ENCODE data around the gene STX16.

STX16 gene

DNA sequence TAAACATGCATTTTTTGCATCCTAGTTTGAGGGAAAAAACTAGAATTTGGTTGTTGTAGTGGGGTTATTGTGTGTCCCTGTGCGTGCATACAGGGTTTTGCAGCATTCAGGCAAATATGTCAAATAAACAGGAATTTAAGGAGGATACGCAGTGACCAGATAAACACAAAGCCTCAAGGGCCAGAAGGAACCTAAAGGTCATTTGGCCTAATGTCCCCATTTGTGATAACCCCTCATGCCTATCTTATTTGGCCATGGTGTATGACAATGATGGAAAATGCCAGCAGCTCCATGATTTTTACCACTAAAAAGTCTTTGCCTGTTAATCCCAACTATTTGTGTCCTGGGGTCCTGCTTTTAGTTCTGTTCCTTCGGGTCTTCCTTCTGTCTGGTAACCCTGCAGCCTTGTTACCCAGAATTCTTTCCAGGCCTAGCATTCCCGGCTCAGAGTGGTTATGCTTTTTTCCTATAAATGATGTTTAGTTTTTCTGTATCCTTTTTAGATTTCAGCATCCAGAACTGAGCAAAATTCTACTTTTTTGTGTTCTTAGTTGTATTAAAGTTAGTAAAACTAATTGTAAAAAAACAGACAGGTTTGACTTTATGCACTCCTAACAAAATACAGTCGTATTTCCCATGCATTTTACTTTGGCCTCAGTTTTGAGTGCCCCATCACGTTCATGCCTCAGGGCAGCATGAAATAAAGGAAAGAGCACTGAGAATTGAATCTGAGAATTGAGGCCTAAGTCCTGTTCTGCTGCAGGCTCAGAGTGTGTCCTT is 4.4 kb downstream of the STX16 start:
- DNase-seq = no peak

DNA sequence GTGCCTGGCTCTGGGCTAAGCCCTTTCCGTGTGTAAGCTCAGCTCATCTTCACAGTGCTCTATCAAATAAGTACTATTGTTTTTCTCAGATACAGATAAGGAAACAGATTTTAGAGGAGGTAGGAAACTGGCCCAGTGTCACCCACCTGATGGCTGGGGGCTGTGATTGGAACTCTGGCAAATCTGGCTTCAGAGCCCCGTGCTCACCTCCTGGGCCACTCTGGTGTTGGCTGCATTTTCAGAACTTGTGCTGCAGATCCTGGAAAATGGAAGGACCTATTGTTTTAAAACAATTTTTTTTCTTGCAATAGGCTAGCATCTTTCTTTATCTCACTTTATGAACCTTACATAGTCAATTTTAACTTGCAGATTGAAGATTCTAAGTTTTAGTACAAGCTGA is 5.7 kb downstream of the STX16 start:
- no peak for DNase-seq

DNA sequence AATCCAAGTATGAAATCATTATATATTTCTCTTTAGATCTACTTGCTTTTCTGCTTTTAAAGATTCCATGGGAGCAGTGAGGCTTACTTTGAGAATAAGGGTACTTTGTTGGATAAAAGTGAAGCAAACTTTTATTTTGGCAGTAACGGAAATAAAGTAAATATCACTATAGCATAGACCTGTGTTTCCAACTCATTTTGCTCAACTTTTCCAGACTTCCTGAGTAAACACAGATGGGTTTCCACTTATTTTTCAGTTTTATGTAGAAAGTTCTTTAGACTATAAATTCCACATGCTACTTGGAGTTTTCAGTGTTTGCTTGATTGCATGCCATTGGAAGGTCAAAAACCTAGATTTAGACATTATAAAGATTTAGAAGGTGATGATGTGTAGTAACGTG is 6.2 kb downstream of the STX16 start:
- DNase-seq = no peak

DNA sequence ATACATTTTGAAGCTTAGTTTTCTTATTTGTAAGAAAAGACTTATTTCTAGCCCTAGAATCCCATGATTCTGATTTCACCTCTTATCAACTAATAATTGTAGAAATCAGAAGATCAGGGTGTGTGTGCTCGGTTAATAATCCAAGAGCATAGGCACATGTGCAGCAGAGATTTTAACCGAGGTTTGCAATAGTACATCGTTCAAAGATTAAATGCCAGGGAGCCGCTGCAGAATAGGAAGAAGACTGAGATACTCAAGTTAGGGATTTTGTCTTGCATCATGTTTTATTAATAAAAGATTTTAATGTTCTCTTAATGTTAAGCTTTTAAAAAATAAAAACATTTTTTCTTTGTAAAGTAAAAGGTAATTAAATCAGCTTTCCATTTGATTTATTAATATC is 6.9 kb downstream of the STX16 start:
- no peak for DNase-seq

DNA sequence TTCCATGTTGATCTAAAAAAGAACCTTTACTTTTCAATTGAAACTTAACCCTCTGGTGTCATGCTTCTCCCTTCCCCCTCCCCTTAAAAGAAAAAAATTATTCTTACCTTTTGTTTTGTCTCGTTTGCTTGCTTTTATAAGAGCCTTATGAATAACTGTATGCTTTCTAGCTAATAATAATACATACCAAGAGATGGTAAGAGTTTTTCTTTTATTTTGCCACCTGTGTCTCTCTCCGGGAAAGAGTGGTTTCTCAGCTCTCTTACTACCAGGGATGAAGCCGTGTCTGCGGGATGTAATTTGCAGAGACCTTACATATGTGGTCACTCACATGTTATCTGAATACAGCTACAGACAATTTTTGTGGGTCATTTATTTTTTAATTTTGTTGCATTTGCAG is 7.7 kb downstream of the STX16 start:
- DNase-seq = no peak

DNA sequence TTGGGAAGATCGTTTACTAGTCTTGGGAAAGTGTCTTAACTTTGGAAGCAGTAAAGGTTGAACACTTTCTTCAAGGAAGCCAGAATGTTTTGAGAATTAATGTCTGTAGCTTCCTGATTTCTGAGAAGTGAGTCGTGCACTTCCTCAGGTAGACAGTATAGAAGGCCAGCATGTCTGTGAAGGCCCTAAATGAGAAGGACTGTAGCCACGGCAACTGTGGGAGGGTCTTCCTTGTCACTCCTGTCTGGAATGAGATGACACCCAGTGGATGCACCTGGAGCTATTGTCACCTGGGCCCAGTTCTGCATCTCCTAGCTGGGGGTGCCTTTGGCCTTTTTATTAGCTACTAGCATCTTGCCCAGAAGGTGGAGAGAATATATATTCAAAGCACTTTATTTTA is 8.8 kb downstream of the STX16 start:
- no peak for DNase-seq

DNA sequence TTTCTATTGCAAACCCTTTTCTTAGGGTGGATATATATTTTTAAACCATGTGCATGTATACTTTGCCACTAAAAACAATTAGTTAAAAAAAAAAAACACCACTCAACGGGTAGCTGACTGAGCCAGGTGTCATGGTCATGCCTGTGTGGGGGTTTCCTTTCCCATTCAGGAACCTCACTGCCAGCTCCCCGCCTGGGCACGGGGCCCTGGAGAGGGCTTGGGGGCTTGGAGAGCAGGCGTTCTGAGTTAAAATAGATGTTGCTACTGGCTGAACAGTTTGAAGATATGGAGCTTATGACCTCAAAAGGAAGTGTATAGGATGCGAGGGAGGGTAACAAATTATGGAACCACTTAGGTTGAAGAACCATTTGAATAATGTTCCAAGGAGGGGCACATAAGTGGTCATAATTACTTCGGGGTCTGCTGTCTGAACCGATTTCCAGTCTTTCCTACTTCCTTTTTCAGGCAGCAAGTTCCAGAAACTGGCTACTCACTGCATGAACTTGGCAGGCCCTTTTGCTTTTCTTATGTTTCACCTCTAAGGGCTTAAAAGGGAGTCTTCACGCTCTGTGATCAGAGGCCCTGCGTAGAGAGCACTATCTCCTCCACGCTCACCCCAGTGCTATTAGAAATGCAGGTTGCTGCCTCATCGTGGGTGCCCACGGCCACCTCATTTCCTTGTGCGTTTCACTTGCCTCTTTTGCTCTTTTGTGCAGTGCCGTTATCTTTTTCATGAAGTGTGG is 9.9 kb downstream of the STX16 start:
- no peak for DNase-seq

DNA sequence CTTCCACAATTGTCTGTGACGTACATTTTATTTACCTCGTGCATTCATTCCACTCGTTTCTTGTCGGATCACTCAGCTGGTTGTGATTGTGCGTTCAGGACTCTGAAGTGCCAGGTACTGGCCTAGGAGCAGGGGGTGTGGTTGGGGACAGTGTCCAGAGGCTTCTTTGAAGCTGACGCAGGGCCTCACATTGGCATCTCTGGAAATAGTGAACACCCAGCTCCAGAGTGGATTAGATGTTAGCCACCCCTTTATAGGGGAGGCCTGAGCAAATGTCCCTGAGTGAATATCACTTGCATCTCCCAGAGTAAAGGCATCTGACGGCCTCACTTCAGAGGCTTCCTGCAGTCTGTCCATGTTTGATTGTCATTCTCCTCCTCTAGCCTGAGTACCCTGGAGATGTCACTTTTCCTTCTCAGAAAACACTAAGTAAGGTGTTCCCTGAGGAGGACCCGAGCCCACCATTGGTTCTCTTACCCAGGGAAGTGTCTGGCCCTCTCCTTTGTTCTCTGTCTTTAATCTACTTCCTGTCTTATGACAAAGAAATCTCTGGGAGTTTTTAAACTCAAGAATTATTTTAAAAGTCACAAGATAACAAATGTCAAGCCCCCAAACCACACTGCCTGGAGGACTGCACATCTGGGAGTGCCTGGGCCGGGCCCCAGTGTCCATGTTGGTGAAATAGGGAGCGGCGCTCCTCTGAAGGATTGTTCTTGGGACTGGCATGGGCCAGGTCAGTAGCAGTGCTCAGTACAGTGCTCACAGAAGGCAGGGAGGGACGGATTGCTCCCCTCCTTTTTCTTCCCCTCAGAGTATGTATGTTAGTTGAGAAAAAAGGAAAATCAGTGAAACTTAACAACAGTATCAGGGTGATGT is 10.8 kb downstream of the STX16 start:
- DNase-seq = no peak

DNA sequence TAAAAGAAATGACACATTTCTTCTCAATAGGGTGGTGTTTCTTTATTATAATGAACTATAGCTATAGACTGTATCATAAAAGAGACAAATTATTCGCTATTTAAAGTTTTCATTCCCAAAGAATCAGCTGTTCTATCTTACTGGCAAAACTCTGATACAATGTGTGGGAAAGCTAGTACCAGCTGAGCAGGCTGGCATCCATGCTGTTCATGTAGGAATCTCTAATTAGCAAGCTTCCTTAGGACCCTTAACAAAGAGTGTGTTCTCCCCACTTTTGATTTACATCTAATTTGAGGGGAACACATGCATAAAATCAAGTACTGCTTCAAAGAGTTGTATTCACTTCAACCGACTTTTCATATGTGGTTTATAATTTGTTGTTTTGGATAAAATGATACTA is 13.2 kb downstream of the STX16 start:
- DNase-seq = no peak

DNA sequence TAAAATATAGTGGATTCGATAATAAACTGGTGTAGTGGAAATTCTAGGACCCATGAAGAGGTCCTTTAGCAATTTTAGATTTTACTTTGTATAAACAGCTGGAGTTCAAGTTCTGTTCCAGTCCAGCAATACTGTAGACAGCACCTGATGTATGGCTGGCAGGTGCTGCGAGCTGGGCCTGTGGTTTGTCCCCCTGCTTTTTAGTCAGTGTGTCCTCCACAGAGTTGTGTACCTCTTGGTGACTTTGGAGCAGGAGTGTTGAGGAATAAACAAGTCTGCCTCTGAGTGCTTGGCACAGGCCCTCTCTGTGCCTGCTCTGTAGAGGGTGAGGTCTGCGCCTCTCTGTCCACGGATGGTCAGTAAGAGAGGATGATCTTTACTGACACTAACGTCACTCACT is 13.8 kb downstream of the STX16 start:
- no peak for DNase-seq

DNA sequence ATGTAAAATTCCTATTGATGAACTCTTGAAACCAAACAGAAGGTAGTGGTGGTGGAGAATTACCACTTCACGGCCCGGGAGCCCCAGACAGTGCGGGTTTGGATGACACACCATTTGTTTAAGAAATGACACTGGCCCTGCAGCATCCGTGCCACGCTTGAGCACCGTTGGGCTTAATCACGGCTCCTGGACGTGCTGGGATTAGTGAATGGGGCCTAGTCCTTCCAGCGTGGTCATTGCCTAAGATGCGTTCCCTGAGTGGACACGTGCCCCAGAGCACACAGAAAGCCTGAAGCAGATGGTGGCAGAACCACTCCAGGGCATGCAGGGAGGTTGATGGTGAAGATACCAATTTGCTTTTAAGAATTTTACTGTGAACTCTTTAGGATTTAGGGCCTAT is 14.5 kb downstream of the STX16 start:
- no peak for DNase-seq

DNA sequence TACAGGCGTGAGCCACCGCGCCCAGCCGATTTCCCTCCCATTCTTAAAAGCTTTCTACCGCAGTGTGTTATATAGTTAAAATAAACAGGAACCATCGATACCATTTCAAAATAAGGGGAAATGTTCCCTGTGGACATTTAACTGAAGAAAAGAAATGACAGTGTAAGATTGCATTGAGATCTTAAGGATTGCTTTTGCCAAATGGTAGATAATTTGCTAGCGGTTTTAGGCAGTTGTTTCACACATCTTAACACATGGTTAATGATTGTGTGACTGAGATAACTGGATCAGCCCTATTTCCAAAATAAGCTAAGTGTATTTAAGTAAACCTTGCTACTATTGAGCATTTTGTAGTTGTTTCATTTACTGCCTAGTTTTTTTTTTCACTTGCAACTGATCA is 15.6 kb downstream of the STX16 start:
- DNase-seq = no peak

DNA sequence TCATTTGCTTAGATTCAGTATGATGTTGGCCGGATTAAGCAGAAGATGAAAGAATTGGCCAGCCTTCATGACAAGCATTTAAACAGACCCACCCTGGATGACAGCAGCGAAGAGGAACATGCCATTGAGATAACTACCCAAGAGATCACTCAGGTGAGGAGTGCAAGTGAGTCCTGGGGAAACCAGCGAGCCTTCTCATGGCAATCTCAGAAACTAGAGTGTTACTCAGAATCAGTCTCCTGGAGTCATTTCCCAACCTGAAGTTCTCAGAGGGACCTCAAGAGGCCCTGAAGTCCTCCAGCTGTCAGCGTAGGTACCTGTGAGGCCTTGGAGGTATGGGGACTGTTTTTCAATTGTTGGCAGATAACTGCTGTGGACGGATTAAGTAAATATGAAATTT is 16.9 kb downstream of the STX16 start:
- no peak for DNase-seq

DNA sequence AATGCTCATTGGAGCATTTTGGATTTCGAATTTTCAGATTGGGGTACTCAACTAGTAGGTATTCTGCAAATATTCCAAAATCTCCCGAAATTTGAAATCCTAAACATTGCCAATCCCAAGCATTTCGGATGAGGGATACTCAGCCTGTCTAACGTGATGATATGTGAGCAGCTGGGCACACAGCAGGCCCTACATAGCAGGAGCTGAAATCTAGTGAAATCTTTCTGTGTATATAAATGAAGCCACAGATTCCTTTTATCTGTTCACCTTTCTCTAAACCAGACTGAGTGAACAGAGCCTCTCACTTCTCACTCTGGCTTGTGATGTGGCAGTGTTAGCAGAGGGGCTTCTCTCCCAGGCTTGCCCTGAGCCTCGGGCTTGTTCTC is 17.8 kb downstream of the STX16 start:
- no peak for DNase-seq

DNA sequence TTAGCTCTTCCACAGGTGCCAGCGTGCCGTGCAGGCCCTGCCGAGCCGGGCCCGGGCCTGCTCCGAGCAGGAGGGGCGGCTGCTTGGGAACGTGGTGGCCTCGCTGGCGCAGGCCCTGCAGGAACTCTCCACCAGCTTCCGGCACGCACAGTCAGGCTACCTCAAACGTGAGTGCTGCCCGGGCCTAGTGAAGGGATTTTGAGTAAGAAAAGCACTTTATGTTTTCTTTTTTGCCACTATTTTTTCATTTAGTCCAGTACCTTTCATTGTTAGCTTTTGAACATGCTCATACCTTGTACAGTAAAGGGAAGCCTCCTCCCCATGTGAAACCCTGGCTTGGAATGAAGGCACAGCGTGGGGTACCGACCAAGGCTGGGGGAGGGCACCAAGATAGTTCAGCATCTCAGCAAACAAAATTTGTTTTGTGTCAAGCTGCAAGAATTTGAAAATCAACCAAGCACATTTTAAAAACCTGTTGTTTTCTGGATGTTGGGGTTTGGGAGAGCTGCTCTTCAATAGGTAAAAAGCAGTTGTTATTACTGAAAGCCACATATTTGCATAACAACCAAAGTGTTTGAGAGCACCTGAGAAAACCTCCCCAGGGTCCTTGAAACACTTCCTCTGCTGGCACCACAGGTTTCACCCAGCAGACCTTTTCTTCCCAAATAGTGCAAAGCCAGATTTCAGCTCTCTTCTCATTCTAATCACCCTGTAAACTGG is 18.4 kb downstream of the STX16 start:
- no peak for DNase-seq

DNA sequence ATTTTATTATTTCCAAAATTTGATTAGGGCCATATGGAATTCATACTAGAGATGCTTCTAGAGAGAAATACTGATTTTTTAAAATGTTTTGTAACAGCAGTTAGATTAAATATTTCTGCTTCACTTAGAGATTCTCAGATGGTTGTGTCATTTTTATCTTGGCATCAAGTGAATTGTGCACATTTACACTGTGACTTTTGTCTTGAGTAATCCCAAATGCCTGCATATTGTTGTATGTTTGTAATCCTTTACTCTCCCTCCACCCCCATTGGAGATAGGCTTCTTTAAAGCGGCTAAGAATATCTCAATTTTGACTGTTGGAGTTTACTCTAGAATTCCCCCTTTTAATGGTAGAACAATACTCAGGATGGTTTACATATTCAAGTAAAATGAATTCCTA is 19.0 kb downstream of the STX16 start:
- no peak for DNase-seq

DNA sequence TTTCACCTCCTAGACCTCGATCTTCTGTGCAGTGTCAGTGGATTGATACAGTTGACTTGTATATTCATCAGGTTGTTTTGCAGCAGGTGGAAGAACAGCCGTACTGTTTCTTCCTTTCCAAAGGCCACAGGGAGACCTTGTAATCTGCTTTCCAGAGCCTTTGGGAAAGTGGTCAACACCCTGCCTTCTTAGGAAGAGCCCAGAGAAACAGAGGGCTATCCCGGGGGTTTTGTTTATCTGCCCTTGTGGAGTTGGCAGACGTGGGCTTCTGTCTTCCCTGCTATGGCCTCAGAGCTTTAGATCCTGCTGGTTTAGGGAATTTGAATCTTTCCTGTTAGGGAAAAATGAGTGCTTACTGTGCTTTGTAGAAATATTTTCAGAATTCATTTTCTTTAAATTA is 19.6 kb downstream of the STX16 start:
- no peak for DNase-seq

DNA sequence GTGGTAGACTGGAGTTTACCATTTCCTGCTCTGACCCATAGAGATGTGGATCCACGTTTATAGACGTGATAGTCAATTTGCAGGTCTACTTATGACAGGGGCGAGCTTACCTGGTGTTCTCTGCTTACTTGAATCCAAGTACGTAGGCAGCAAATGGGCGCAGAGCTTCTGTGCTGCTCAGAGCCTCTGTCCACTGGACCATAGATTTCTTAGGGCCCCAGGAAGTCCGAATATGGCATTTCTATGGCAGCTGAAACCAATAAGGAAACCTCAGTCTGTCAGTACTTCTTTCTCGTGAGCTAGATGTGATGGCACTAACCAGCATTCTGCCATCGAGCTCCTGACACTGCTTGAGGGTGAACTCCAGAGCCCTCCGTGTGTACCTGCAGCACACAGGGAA is 22.0 kb downstream of the STX16 start:
- DNase-seq = no peak

DNA sequence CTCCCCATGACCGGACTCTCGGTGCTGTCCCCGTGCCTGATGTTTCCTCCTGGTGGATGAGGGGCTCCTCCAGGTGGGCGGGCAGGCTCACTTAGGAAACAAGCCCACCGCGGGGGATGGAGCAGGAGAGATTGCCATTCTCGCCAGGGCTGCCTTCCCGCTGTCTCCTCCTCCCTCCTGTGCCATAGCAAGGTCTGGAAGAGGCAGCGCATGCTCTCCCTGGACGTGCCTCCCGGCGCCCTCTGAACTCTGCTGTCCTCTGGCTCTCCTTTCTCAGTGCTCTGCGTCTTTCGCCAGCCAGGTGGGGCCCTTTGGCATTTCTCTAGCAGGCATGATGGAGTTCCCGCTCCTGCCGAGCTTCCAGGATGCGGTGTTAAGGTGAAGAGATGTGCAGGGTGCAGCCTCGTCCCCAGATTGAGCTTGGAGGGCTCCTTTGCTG is 24.1 kb downstream of the STX16 start:
- no peak for DNase-seq

DNA sequence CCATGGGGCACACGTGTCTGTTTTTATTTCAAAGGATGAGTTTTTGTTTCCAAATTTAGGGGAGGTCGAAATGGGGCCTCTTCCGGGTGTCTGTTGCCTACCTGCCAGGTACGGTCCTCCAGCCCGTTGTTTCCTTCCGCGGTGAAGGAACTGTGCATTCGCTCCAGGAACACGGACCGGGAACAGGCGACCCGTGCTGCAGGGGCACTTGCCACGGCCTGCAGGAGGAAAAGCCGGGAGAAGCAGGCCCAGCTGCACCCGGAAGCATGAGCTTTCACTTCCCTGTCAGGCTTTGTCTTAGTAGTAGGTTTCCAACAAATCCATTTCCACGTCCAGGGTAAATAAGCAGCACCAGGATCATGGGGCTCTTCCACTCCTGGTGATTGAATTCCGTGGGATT is 24.6 kb downstream of the STX16 start:
- no peak for DNase-seq

DNA sequence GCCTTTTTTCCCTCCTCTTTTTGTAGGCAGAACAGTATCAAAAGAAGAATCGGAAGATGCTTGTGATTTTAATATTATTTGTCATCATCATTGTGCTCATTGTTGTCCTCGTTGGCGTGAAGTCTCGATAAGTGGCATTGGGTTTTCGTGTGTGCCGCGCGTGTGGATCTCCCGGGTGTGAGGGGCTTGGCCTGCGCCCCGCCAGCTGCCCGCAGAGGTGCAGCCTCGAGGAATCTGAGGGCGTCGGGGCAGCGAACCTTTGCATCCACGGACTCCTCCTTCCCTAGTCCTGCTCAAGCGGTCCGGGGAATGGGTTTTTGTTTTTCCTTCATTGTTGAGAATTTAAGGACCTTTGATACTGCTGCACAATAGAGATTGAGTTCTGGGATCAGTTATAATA is 25.1 kb downstream of the STX16 start:
- DNase-seq = no peak

DNA sequence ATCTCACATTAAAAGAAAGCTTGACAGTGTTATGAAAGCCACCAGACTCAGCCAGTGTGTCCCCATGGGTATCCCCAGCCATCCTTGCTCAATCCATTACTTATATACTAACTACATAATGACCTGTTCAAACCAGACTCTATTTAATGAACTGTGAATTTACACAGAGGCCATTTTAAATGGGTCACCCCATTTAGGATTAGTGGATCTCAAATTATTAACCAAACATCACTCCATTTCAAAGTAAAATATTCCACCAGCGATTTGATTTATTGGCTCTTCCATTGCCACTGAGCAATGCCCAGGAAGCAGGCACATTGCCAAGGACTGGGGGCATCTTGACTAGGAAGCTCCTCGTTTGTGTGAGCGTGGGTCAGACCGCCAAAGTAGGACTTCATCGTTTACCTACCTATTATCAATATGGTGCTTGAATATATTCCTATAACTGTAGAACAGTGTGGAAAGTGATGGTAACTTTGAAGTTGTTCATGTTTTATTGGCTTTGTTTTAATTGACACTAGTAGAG is 26.1 kb downstream of the STX16 start:
- DNase-seq = no peak

DNA sequence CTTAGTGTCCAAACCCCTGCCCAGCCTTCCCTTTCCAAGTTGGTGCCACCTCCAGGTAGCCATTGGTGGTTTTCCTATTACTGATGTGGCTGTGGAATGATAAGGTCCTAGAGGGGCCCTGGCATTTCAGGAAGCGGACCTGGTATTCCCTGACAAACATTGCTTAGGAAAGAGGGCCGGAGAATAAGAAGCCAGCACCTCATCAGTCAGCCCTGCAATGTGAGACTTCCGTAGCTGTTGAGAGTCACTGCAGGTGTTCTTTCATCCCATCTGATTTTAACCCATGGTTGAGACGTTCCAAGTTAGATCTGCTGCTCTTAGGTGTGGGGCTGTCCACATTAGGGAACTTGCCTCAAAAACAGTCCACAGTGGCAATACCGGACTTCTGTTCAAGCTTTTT is 26.7 kb downstream of the STX16 start:
- DNase-seq = no peak
